Breast epithelium (tissue), 3 donors: Measurements from ENCODE around the gene GLB1L2.

ENCODE experiments used
- POLR2AphosphoS5 ChIP-seq, 3 donors: sonication (generic); formaldehyde crosslinking; IDR thresholded peaks; one replicate each; pipeline ENCODE4 v1.6.1; 2017; ENCODE audit warnings: antibody characterized with exemption in 3 of 3
- TF ChIP-seq, protein P1 (sequence below), 3 donors: fragments of 450-650 bp; IDR thresholded peaks; one replicate each; pipeline ENCODE4 v1.5.1; 2016 to 2017; ENCODE audit warnings: antibody characterized with exemption in 3 of 3, mild to moderate bottlenecking in 3 of 3, moderate library complexity in 3 of 3

DNA sequence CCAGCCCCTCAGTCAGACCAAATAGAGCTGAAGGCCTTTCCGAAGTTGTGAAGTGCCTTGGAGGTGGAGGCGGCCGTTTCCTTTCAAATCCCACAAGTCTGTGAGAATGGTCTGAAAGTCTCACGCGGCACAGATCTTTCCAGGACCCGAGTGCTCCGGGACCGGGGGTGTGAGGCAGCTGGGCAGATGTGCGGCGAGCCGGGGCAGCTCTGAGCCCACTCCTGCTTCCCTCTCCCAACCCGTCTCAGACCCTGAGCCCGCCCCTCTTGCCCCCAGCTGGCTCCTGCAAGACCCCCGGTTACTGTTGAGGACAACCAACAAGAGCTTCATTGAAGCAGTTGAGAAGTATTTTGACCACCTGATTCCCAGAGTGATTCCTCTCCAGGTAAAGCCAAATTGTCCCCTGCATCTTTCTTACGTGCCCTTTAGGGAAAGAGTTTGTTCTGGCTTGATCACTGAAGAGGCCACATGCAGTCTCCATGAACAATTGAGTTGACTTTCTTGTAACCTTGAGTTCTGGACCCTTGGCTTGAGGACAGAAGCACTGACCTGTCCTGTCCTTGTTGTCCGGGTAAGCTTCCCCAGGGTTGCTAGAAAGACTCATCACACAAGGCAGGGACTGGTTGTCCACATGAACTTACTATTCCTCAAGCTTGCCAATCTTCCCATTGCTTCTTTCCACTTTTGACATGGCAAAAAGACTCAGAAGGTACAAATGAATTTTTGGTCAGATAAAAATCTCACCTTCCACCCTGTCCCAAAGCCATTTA, 48.1 kb upstream of the GLB1L2 start:
- TF ChIP-seq, protein P1, sequence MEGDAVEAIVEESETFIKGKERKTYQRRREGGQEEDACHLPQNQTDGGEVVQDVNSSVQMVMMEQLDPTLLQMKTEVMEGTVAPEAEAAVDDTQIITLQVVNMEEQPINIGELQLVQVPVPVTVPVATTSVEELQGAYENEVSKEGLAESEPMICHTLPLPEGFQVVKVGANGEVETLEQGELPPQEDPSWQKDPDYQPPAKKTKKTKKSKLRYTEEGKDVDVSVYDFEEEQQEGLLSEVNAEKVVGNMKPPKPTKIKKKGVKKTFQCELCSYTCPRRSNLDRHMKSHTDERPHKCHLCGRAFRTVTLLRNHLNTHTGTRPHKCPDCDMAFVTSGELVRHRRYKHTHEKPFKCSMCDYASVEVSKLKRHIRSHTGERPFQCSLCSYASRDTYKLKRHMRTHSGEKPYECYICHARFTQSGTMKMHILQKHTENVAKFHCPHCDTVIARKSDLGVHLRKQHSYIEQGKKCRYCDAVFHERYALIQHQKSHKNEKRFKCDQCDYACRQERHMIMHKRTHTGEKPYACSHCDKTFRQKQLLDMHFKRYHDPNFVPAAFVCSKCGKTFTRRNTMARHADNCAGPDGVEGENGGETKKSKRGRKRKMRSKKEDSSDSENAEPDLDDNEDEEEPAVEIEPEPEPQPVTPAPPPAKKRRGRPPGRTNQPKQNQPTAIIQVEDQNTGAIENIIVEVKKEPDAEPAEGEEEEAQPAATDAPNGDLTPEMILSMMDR (IDR thresholded peaks at IDR 0.05) = no peak
- no peak for TF ChIP-seq POLR2AphosphoS5 (IDR thresholded peaks at IDR 0.05)
